GM23338 (cell line): ENCODE data around the gene IGF1. TPM values are rescaled to one million over a fixed set of nuclear protein-coding genes. Genes with fewer than 3 reads are reported as not detected.

Experiments
- ATAC-seq: fragments of 200-7000 bp; cut with Tn5 transposase; 3 replicates; pipeline ENCODE4 v1.9.1; 2020
- DNase-seq: peaks from one replicate; pipeline ENCODE4 v3.0.0-alpha.2; 2015; ENCODE audit warnings: low spot score
- H2AFZ ChIP-seq: fragments of 200-600 bp; sonication (generic); 2 replicates; pipeline ENCODE4 v1.8.0; 2016; ENCODE audit warnings: antibody characterized with exemption, mild to moderate bottlenecking, moderate library complexity
- H3F3A ChIP-seq: fragments of 200-600 bp; sonication (generic); replicated peaks from 2 replicates; pipeline ENCODE4 v1.8.0; 2017; ENCODE audit warnings: antibody characterized with exemption, mixed run types, low read depth
- H3K27ac ChIP-seq: fragments of 200-600 bp; sonication (generic); 2 replicates; pipeline ENCODE4 v1.6.1; 2016; ENCODE audit warnings: low read depth
- H3K27me3 ChIP-seq: fragments of 200-600 bp; sonication (generic); 2 replicates; pipeline ENCODE4 v1.8.0; 2016; ENCODE audit warnings: mild to moderate bottlenecking, mixed run types, moderate library complexity; ENCODE audit not compliant: insufficient read depth
- H3K36me3 ChIP-seq: fragments of 200-600 bp; sonication (generic); 2 replicates; pipeline ENCODE4 v1.8.0; 2016; ENCODE audit warnings: mild to moderate bottlenecking; ENCODE audit not compliant: insufficient read depth
- H3K4me1 ChIP-seq: fragments of 200-600 bp; sonication (generic); 2 replicates; pipeline ENCODE4 v1.8.0; 2016; ENCODE audit warnings: mild to moderate bottlenecking, moderate library complexity; ENCODE audit not compliant: insufficient read depth
- H3K4me2 ChIP-seq: fragments of 200-600 bp; sonication (generic); 2 replicates; pipeline ENCODE4 v1.7.1; 2017; ENCODE audit warnings: mixed run types
- H3K4me3 ChIP-seq: fragments of 200-600 bp; sonication (generic); 2 replicates; pipeline ENCODE4 v1.6.1; 2016; ENCODE audit warnings: mixed run types
- H3K79me2 ChIP-seq: fragments of 200-600 bp; sonication (generic); replicated peaks from 2 replicates; pipeline ENCODE4 v1.8.0; 2017; ENCODE audit warnings: mild to moderate bottlenecking; ENCODE audit not compliant: insufficient read depth
- H3K9me2 ChIP-seq: fragments of 200-600 bp; sonication (generic); 2 replicates; pipeline ENCODE4 v1.8.0; 2017; ENCODE audit not compliant: insufficient read depth
- H4K20me1 ChIP-seq: fragments of 200-600 bp; sonication (generic); replicated peaks from 2 replicates; pipeline ENCODE4 v1.8.0; 2017; ENCODE audit warnings: mild to moderate bottlenecking; ENCODE audit not compliant: insufficient read depth
- H3K27ac Mint-ChIP-seq: 2 replicates; pipeline ENCODE4 v1.8.0; 2020; ENCODE audit warnings: inconsistent platforms, mild to moderate bottlenecking, moderate library complexity, mixed read lengths
- H3K27me3 Mint-ChIP-seq: 3 replicates; pipeline ENCODE4 v1.8.0; 2022; ENCODE audit warnings: low read depth, mild to moderate bottlenecking, moderate library complexity, mixed read lengths, inconsistent platforms; ENCODE audit not compliant: insufficient read depth, poor library complexity
- H3K36me3 Mint-ChIP-seq: 3 replicates; pipeline ENCODE4 v1.8.0; 2021; ENCODE audit warnings: low read depth, mild to moderate bottlenecking, inconsistent platforms, moderate library complexity, mixed read lengths
- H3K4me1 Mint-ChIP-seq: 3 replicates; pipeline ENCODE4 v1.8.0; 2020; ENCODE audit warnings: mild to moderate bottlenecking, inconsistent platforms, mixed read lengths
- H3K4me3 Mint-ChIP-seq: 3 replicates; pipeline ENCODE4 v1.8.0; 2021; ENCODE audit warnings: moderate library complexity, mild to moderate bottlenecking, inconsistent platforms, mixed read lengths
- H3K9me3 Mint-ChIP-seq: 3 replicates; pipeline ENCODE4 v1.8.0; 2020; ENCODE audit warnings: moderate library complexity, mild to moderate bottlenecking, inconsistent platforms, mixed read lengths
- CREB1 ChIP-seq: fragments of 250-450 bp; sonication (Bioruptor Pico); IDR thresholded peaks from 2 replicates; pipeline ENCODE4 v1.5.0; 2020; ENCODE audit warnings: low read depth, mild to moderate bottlenecking, moderate library complexity
- CTCF ChIP-seq, 2 experiments: fragments of 200-600 bp in 1 of 2; sonication (generic) in 1 of 2; conservative IDR thresholded peaks; 2 replicates each; pipeline versions ENCODE4 v1.5.1 to v1.6.1; 2016 to 2017; ENCODE audit warnings: antibody characterized with exemption in 2 of 2, low read depth in 2 of 2, mild to moderate bottlenecking in 2 of 2, moderate library complexity in 1 of 2
- ETS1 ChIP-seq: IDR thresholded peaks from 2 replicates; pipeline ENCODE4 v1.6.1; 2016; ENCODE audit warnings: antibody characterized with exemption
- EZH2 ChIP-seq: fragments of 200-600 bp; sonication (generic); IDR thresholded peaks from one replicate; pipeline ENCODE4 v1.8.0; 2017; ENCODE audit warnings: antibody characterized with exemption, mild to moderate bottlenecking, low read depth; ENCODE audit not compliant: unreplicated experiment
- EZH2phosphoT487 ChIP-seq: fragments of 200-600 bp; sonication (generic); IDR thresholded peaks from one replicate; pipeline ENCODE4 v1.8.1; 2018; ENCODE audit warnings: antibody characterized with exemption; ENCODE audit not compliant: unreplicated experiment
- JUNB ChIP-seq: IDR thresholded peaks from one replicate; pipeline ENCODE4 v1.6.1; 2016; ENCODE audit warnings: antibody characterized with exemption; ENCODE audit not compliant: unreplicated experiment
- NANOG ChIP-seq: IDR thresholded peaks from 2 replicates; pipeline ENCODE4 v1.6.1; 2016; ENCODE audit warnings: antibody characterized with exemption, borderline replicate concordance
- POLR2AphosphoS5 ChIP-seq: IDR thresholded peaks from 2 replicates; pipeline ENCODE4 v1.6.1; 2016; ENCODE audit warnings: antibody characterized with exemption, low read depth
- REST ChIP-seq: IDR thresholded peaks from one replicate; pipeline ENCODE4 v1.6.1; 2018; ENCODE audit warnings: antibody characterized with exemption; ENCODE audit not compliant: unreplicated experiment
- STAT1 ChIP-seq: IDR thresholded peaks from one replicate; pipeline ENCODE4 v1.6.1; 2016; ENCODE audit warnings: antibody characterized with exemption; ENCODE audit not compliant: unreplicated experiment
- ZNF114 ChIP-seq: fragments of 250-450 bp; sonication (Bioruptor Pico); IDR thresholded peaks from 2 replicates; pipeline ENCODE4 v1.5.0; 2020; ENCODE audit warnings: mild to moderate bottlenecking, moderate library complexity
- ZNF331 ChIP-seq: fragments of 250-450 bp; sonication (Bioruptor Pico); IDR thresholded peaks from 2 replicates; pipeline ENCODE4 v1.5.0; 2020; ENCODE audit warnings: low read depth, mild to moderate bottlenecking, moderate library complexity
- ZNF462 ChIP-seq: fragments of 250-450 bp; sonication (Bioruptor Pico); IDR thresholded peaks from 2 replicates; pipeline ENCODE4 v1.5.0; 2020; ENCODE audit warnings: mild to moderate bottlenecking, moderate library complexity
- polyA plus RNA-seq: library from polyadenylated mRNA; unstranded; fragments of >200 nt; fragmentation: Nextera tagmentation; extraction: Ambion mirVana; gene quantifications from 2 replicates; pipeline ENCODE4 v1.2.1, GENCODE V29; 2016
- total RNA-seq: library from RNA; depleted of rRNA; stranded (reverse); fragments of >200 nt; shearing (Covaris generic); gene quantifications from 2 replicates; pipeline ENCODE4 v1.2.3, GENCODE V29; 2014

The IGF1 gene
- total and polyA plus RNA-seq, 2 experiments from 2014 or later: 0.29 TPM; not detected in 1

GRCh38 chr12:102421802-102422583 lies 58.4 kb downstream of the IGF1 start:
- Mint-ChIP-seq H3K9me3 (no peaks in the 10 kb centered on the region), H3K36me3 (no peaks in the 10 kb centered on the region), H3K27ac (no peak overlapping the region), H3K27me3 (peaks cover 2% of the 10 kb centered on the region), H3K4me1 (peaks cover 5% of the 10 kb centered on the region; the same call in 2 of the 3 replicates), H3K4me3 (no peak overlapping the region)
- Histone ChIP-seq H3K36me3 (no peaks in the 10 kb centered on the region), H3K27ac (no peak overlapping the region), H3F3A (no peaks in the 10 kb centered on the region), H2AFZ (no peak overlapping the region), H3K4me2 (no peak overlapping the region), H3K9me2 (no peaks in the 10 kb centered on the region), H3K4me1 (peaks cover 5% of the 10 kb centered on the region; the same call in 1 of the 2 replicates), H3K79me2 (no peaks in the 10 kb centered on the region), H4K20me1 (no peaks in the 10 kb centered on the region), H3K4me3 (no peak overlapping the region), H3K27me3 (no peaks in the 10 kb centered on the region)
- ATAC-seq (no peak), DNase-seq (no peak)
- no peak for TF ChIP-seq POLR2AphosphoS5
- TF ChIP-seq CREB1: no peak
- no peak for TF ChIP-seq STAT1
- TF ChIP-seq ZNF462 (CRISPR knock-in tag): no peak
- no peak for TF ChIP-seq JUNB
- TF ChIP-seq ETS1: no peak
- TF ChIP-seq ZNF114 (CRISPR knock-in tag): no peak
- no peak for TF ChIP-seq ZNF331 (CRISPR knock-in tag)
- TF ChIP-seq NANOG: no peak
- no peak for TF ChIP-seq REST
- TF ChIP-seq CTCF (conservative IDR thresholded peaks at IDR 0.05; ENCODE audit: low read depth in 2 of 2): no peak
- no peak for TF ChIP-seq EZH2
- no peak for TF ChIP-seq EZH2phosphoT487
